GDM1 (cell line): Measurements from ENCODE around the gene DDRGK1.
"Not testable (repeated sequence)": the region's sequence is repeated elsewhere in the genome, so short reads cannot be mapped to it uniquely, and the experiment has no call there.

Source experiments
- DNase-seq: peaks from one replicate; lab custom pipeline; 2025; lab: John Stamatoyannopoulos, UW

DDRGK1 gene

DNA sequence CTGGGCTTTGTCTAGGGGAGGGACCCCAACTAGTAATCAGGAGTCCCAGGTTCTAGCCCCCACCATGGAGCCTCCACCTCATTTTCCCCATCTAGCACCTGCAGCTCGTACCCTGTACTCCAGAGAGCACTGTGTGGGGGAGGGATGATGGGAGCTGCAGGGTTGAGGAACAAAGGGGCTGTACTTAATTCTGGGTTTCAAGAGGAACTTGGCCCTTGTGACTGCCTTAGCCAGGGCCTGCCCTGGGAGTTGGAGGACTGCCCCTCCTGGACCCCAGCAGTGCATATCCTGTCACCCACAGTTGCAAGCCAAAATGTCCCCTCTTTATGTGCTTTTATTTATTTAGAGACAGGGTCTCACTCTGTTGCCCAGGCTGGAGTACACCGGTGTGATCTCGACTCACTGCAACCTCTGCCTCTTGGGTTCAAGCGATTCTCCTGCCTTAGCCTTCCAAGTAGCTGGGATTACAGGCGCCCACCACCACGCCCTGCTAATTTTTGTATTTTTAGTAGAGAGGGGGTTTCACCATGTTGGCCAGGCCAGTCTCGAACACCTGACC is 11.0 kb upstream of the DDRGK1 start:
- DNase-seq = not testable (repeated sequence)

DNA sequence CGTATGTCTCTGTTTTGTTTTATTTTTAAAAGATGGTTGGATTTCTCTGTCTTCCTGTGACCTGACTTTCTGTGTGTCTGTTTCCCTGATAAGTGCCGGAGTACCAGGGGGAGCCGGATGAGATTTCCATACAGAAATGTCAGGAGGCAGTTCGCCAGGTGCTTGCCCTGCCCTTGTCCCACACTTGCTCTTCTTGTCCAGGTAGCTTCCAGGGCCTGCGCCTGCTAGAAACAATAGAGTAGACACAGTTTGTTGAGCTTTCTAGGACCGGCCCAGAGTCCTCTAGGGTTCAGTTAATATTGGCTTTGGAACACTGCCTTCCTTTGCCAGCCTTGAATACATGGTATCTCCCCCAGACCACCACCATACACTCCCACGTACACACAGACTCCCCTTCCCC is 8.7 kb upstream of the DDRGK1 start:
- no peak for DNase-seq

DNA sequence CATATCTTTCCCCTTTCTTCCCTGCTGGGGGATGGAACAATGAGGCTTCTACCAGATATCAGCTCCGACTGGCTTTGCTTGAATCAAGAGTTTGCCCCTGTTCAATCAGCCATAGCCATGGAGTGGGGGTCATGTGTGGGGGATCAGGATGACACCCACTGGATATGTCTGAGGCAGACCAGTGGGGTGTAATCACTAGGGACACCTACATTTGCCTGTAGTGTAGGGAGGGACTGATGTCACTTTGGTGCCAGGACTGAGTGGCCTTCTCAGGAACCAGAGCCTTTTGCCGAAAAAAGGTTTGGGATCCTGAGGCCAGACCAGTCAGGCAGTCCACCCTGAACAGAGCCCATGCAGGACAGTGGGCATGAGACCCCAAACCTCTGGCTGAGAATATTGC is 5.9 kb upstream of the DDRGK1 start:
- DNase-seq = no peak

GRCh38 chr20:3209946-3210317 is 5.5 kb upstream of the DDRGK1 start:
- DNase-seq = no peak

GRCh38 chr20:3209257-3209945 is 4.9 kb upstream of the DDRGK1 start, which contains the start of gene ITPA:
ITPA (plus strand) TSS chr20:3209498; CDS start chr20:3209552, 54 bp downstream.
- peak; percentile 32 for DNase-seq

GRCh38 chr20:3208786-3209256 is 4.3 kb upstream of the DDRGK1 start:
- DNase-seq = no peak

- no peak for DNase-seq
These were observed 963 bp downstream of the DDRGK1 start for GRCh38 chr20:3203315-3204123.

- no peak for DNase-seq
These were observed 1.5 kb downstream of the DDRGK1 start for GRCh38 chr20:3202965-3203314.

DNA sequence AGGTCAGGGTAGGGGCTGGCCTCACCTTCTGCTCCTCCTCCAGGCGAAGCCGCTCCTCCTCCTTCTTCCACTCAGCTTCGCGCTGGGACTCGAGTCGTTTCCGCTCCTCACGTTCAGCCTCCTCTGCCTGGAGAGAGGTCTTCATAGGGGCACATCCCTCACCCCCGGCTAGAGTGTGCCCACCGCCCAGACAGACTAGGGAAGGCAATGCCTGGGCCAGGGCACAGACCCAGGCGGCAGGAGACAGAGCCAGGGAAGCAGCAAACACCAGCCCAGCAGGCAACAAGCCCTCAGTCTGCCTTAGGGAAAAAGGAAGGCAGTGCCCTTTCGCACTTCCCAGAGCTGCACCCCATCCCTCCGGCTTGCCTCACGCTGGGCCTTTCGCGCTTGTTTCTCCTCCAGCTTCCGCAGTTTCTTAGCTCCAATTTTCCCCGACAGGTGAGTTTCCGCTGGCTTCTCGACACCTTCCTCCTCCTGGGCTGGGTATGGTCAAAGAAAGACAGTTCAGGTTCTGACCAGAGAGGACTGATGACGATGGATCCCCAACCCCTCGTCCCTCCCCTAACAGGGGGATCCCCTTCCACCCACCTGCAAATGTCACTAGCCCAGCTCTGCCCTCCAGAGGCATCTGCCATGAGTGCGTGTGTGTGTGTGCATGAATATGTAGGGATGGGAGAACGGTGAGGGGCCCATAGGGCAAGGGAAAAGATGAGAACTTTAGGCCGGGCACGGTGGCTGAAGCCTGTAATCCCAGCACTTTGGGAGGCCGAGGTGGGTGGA is 4.3 kb downstream of the DDRGK1 start:
- DNase-seq = no peak

DNA sequence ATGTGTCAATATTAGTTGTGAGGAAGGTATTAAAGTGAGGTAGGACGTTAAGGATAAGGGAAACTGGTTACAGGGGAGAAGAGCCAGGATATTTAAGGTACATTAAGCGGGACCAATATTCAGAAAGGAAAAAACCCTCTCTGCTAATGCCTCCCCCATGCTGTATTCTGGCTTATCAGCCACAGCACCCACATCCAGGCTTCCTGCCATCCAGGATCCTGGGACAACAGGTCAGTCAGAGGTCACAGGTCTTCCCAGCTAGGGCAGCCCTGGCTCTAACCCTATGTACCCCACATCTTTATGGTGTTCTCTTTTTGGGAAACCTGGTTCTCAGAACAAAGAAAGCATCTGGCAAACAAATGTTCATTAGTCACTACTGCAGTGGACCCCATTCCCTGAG is 5.3 kb downstream of the DDRGK1 start:
- DNase-seq = no peak

- DNase-seq = no peak
These were observed 8.8 kb downstream of the DDRGK1 start for GRCh38 chr20:3195590-3196237.

- DNase-seq = no peak
These were observed 9.7 kb downstream of the DDRGK1 start for GRCh38 chr20:3194617-3195280.

GRCh38 chr20:3193806-3194616 is 10.5 kb downstream of the DDRGK1 start:
- no peak for DNase-seq

DNA sequence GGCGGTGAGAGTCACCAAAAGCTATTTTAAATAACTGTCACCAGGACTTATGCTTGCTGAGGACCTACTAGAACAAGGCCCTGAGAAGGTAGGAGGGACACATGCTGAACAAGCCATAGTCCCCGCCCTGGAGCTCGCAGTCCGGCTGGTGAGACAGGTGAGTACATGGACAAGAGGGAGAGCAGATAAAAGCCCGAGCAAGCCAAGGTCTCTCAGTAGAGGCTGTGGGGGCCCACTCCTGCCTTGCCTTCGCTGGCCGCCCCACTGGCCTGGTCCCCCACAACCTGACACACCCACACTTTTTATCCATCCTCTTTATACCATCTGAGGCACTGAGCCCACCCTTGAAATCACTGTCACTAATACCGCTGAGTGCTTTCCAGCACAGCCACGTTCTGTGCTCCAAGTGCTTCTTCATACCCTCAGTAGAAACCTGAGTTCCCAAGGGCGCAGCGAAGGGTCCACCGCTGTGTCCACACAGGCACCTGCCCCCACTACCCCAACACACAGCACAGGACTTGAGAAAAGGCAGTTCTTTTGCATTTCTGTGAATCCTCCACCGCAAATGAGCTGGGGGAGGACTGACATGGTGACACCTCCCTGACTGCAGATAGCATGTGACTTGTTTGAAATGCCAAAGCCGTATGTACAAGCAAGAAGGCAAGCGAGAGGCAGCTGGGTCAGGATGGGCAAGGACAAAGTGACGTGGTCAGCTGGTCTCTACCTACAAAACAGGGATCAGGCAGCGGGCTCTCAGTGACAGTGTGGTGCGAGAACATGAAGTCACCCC is 12.1 kb downstream of the DDRGK1 start:
- DNase-seq = no peak

DNA sequence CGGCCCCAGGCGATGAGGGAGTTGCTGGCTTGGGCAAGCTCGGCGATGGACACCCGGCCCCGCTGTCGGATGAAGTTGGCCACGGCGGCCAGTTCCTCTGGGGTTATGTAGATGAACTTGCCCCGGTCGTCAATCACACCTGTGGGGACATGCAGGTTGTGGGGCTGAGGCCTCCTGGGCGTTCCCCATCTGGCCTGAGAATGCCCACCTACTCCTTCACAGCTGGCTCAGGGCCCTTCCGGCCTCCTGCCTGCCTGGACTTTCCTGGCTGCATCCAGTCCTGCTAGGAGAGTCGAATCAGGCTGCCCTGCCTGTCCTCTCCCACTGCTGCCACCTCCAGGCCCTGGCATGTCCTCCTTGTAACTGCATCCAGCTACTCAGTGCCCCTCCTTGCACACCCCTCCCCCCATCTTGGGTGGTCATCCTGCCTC is 13.8 kb downstream of the DDRGK1 start:
- DNase-seq = no peak

DNA sequence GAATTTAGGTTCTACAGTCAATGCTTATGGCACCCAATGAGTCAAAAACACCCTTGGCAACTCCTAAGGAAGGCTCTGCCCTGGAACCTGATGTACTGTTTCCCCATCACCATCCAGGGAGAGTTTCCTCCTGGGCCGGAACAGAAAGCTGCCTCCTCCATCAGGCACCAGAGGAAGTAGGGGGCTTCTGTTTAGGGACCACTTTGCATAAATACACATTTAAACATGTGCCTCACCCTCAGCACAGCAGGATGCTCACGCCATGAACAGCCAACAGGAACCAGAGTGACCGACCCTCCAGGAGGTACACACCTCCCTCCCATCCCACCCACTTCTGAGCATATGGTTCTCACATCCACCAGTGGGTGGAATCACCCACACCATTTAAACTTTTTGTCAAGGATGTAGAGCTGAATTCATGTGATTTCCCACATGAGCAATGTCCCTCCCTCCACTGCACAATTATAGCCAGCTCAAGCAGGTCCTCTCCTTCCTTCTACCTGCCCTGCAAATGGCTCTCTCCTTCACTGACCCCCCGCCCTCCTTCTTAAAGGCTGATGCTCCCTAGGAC is 14.8 kb downstream of the DDRGK1 start:
- no peak for DNase-seq

- no peak for DNase-seq
These were observed 15.6 kb downstream of the DDRGK1 start for GRCh38 chr20:3188823-3189413.

- DNase-seq = not testable (repeated sequence)
These were observed 16.6 kb downstream of the DDRGK1 start for GRCh38 chr20:3187861-3188260.
